OCI-M2 (cell line): ENCODE measurements around the gene MGAT5.

Experiments used
- DNase-seq: peaks from one replicate; lab custom pipeline; 2025; ENCODE audit not compliant: unreplicated experiment; lab: John Stamatoyannopoulos, UW

The MGAT5 gene

GRCh38 chr2:134411828-134412638 lies 158.2 kb downstream of the MGAT5 start:
- no peak for DNase-seq

DNA sequence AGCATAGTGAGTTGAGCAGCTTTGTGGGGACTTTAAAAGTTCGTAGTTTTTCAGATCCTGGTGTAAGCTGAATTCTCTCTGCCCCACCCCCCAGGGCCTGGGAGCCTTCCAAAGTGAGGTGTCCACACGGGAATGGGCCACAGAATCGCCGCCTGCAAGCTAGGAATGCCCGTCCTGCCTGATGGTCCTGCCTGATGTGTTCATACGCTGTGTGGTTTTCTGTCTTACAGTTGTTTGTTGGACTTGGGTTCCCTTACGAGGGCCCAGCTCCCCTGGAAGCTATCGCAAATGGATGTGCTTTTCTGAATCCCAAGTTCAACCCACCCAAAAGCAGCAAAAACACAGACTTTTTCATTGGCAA lies 158.7 kb downstream of the MGAT5 start:
- DNase-seq = no peak

DNA sequence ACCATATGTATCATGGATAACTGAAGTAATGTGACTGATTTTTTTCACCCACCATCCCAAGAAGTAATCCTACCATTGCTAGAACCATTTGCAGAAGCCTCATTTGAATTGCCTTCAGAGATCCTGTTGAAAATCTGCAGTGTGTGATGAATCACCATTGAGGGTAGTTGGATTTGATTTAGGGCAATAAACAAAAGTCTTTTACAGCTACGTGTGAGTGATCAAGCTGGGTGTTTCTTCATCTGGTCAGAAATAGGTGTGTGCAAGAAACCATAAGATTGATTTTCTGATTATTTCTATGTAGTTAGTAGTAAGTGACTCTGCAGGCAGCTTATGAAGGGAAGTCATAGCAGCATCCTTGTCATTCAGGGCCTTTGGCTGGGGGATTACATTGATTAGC lies 159.6 kb downstream of the MGAT5 start:
- no peak for DNase-seq

GRCh38 chr2:134413912-134414311 lies 160.0 kb downstream of the MGAT5 start:
- DNase-seq = no peak

DNA sequence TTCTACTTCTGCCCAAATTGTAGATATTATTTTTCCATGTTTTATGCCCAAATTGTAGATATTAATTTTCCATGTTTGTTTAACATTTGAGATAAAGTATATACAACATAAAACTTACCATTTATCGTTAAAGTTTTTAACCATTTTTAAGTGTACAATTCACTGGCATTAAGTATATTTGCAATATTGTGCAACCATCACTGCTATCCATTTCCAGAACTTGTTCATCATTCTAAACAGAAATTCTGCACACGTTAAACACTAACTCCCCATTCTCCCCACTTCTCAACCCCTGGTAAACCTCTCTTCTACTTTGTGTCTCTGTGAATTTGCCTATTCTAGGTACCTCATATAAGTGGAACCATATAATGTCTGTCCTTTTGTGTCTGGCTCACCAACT lies 162.1 kb downstream of the MGAT5 start:
- no peak for DNase-seq

DNA sequence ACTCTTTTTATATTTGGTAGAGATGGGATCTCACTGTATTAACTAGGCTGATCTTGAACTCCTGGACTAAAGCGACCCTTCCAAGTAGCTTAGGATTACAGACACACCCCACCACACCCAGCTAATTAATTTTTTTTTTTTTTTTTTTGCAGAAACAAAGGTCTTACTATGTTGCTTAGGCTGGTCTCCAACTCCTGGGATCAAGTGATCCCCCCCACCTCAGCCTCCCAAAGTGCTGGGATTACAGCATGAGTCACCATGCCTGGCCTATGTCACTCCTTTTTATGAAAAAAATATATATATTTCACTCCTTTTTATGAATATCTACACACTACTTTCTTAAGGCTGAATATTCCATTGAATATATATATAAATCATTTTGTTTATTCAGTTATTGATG lies 162.8 kb downstream of the MGAT5 start:
- no peak for DNase-seq

GRCh38 chr2:134417968-134418582 lies 164.2 kb downstream of the MGAT5 start:
- no peak for DNase-seq

DNA sequence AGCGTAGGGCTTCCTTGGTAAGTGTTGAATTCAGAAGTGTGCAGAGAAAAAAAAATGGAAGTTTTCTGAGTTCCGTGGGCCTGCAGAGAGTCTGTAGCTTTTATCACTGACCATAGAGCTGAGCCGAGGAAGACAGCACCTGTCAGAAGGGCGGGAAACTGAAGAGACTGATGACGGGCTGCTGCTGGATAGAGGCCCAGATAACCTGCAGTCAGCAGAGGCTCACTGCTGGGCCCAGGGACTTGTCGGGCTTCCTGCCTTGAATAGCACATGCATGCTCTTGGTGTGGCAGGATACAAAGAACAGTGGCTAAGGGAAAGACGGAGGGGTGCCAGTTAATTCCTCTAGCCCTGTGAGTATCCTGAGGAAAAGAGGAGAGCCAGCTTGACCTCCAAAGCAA lies 166.4 kb downstream of the MGAT5 start:
- DNase-seq = no peak

GRCh38 chr2:134420920-134421319 lies 167.0 kb downstream of the MGAT5 start:
- no peak for DNase-seq

DNA sequence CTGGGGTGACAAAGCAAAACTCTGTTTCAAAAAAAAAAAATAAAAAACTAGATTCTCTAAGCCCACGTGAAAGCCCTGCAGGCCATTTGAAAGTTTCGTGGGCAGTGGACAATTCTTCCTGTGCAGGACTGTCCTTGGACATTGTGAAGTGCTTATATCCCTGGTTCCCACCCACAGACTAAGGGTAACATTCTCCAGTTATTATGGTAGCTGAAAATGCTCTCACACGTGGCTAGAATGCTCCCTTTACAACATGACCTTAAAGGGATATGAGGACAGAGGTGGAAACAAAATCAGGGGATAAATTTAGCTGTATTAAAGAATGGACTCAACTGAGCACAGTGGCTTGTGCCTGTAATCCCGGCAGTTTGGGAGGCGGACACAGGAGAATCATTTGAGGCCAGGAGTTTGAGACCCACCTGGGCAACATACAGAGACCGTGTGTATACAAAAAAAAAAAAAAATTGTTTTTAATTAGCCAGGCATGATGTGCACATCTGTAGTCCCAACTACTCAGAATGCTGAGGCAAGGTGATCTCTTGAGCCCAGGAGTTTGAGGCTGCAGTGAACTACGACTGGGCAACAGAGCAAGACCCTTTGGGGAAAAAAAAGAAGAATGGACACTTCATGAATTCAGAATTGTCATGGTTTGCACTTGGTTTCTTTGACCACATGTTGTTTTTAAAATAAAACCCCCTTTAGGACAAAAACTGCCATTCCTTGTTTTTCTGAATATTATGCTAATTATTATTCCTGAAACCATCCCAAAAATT lies 167.9 kb downstream of the MGAT5 start:
- no peak for DNase-seq

GRCh38 chr2:134425724-134426496 lies 172.0 kb downstream of the MGAT5 start:
- no peak for DNase-seq

GRCh38 chr2:134426721-134427120 lies 172.8 kb downstream of the MGAT5 start:
- DNase-seq = no peak

DNA sequence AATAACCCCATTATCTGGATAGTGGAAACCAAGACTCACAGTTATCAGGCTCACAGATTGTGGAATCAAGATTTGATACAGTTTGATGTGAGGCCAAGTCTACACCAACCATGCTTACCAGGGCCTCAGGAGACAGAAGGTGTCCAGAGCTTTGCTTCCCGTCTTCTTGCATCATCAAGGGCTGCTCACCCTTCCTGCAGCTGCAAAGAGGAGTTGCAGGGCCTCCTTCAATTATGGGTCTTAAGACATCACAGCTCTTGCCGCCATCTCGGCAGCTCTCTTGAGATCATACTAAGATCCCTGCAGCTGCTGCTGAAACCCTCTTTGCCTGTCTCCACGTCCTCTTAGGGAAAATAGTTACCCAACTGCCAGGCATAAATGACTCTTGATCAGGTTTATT lies 176.0 kb downstream of the MGAT5 start:
- DNase-seq = no peak

DNA sequence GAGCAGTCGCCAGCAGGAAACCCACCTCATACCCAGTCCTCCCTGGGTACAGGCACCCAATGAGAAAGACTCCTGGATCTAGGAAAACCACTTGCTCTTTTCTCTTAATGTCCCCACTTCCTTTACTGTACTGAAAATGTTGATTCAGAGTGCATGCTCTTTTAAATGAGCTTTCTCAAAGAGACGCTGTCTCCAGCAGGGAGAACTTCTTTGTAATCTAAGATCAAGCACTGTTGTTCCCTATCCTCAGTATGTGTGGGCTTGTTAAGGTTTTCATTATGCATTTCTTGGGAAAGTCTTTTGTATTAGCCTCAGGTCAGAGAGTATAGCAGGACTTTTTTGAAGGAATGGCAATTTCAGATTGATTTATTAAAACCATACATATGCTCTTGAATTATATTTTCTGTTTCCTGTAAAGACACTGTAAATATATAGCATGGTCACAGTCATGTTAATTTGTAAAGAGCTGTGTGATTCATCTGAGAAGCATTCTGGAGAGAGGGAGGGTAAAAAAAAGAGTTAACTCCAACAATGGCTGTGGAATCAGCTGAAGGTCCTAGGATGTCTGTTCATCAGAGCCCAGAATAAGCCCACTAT lies 178.1 kb downstream of the MGAT5 start:
- DNase-seq = no peak

- DNase-seq = no peak
Observed at GRCh38 chr2:134432435-134432883, 178.6 kb downstream of the MGAT5 start.

GRCh38 chr2:134433469-134433868 lies 179.6 kb downstream of the MGAT5 start:
- no peak for DNase-seq

GRCh38 chr2:134433979-134434378 lies 180.1 kb downstream of the MGAT5 start:
- no peak for DNase-seq

GRCh38 chr2:134435505-134435904 lies 181.6 kb downstream of the MGAT5 start:
- no peak for DNase-seq

- DNase-seq = no peak
Observed at GRCh38 chr2:134435936-134436335, 182.1 kb downstream of the MGAT5 start.

- DNase-seq = no peak
Observed at GRCh38 chr2:134436706-134437105, 182.8 kb downstream of the MGAT5 start.

DNA sequence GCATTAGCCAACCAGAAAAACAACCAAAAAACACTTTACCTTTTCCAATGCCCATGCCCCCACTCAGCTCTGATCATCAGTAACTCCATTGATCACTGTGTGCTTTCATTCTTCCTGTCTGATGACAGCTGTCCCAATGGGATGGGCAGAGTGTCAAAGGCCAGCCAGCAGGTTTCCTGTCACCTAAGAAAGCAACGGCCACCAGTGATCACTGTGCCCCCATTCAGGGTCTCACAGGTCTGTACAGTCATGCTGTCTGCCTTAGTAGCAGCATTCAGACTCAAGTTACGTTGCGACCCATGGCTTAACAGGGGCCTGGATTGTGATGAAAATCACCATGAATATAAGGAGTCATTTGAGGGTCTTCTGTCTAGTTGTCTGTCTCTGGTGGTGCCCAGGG lies 184.5 kb downstream of the MGAT5 start:
- no peak for DNase-seq
